Stimulated activated CD4-positive, alpha-beta T cell treated with anti-CD3 and anti-CD28 coated beads, TNF-alpha, amount 100 ng/mL, for 24 hours (primary cell): ENCODE results near the gene SPOP.

ENCODE experiments used
- DNase-seq, 3 experiments: peaks; one replicate each; pipeline ENCODE4 v3.0.0-alpha.2; 2020; ENCODE audit warnings: low read depth in 3 of 3

SPOP gene

DNA sequence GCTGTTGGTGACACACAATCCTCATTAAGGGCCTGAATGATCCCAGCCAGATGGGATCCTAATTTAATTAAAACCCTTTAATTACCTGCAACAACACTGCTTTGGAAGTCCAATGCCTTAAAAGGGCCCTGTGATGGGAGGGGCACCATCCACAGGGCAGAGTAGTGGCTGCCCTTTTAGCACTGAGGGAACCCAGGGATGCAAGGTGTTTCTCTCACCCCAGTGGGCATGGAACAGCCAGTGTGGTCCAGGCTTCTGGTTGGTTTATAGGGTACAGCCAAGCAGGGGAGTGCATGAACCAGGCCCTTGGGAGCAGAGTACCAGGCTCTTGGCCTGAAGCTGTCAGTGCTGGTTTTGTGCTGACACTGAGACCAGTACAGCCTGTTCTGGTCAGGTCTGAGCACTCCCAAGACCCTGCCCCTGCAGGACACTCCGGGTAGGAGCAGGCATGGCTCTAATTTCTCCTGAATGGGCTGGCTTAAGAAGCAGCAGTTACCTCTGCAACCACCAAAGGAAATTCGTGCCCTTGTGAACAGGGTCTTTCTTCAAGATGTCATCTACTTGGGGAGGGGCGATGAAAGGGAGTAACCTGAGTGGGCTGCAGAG, 92.4 kb downstream of the SPOP start:
- no peak for DNase-seq

DNA sequence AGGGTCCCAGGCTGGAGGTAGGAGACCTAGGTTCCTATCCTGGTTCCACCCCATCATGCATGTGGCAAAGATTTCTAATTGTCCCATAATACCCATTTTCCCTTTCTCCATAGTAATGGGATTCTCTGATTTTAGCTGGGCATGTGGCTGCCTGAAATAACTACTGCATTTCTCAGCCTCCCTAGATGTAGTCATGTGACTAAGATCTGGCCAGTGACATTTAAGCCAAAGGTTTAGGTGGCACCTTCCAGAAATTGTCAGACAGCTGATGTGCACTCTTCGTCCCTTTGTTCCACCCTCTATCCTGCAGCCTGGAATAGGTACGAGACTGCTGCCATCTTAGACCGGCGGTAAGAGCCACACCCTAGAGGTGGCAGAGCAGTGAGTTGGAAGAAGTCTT, 94.0 kb downstream of the SPOP start:
- DNase-seq = no peak

DNA sequence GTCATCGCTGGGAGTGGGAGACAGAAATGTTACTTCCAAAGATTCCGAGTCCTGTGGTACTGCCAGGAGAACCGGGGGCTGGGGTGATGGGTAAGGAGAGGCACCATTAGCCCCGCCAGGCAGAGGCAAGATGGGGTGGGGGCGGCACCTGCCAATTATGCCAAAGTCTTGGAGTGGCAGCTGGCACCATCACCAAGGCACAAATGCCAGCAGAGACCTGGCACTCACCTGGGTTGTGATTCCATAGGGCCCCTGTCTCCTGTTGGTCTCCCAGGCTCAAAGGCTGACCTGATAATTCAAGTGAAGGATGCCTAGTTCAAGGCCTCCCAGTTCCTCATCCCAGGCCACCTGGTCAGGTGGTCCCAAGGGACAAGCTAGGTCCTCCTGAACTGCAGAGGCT, 94.7 kb downstream of the SPOP start:
- no peak for DNase-seq

DNA sequence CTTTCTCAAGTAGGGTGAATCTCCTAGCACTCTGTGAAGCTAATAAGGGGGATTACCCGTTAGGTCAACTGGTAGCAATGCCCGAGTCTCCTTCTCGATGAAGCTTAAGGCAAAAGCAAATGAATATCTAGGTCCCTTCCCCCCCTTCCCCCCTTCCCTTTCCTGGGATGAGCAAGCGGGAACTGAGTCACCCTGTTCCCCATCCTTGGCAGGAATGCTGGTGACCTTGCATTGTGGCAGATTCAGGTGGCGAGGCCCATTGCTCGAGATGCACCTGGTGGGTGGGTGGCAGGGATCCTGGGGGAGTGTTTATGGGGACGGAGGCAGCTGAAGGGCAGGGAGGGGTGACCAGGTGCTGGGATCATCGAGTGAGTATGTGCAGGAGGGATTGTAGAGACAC, 95.1 kb downstream of the SPOP start:
- DNase-seq = no peak

DNA sequence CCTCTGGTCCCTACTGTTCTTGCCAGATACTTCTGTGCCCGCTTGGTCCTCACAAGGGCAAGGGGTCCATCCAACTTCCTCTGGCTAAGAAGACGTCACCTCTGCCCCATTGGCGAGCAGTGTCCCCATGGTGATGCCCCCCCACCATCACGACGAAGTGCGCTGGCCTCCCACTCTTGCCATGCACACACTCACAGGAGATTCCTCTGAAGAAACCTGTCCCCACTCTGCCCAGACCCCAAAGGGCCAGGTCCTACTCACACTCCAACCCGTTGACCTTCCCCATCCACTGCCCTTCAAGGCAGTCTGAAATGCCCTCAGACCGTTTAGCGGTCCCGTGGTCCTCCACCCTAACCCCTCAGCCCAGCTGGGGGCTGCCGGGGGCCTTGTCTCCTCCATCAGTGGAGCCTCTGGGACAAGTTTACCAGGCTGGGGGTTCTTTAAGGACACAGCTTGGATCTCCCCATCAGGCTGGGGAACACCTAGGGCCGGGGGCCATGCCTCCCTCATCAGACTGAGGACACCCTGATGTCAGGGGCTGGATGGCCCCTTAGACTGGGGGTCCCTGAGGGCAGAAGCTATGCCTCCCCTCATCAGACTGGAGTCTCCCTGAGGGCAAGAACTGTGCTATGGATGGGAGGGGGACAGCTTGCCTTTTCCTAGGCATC, 95.7 kb downstream of the SPOP start:
- DNase-seq = no peak

DNA sequence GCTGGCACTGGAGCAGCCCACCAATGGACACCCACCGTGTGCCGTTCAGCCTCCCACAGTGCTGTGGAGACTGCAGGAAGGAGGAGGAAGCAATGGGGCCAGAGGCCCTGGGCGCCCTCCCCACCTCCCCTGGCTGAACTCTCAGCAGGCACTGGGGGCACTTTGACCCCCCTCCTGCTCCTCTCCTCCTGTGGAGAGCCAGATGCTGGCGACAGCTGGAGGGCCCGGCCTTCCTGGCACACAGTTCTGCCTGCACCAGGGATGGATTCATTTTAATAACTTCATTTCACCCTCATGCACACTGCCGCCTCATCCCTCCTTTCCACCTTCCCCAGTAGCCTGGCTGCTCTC, 96.3 kb downstream of the SPOP start:
- DNase-seq = no peak

DNA sequence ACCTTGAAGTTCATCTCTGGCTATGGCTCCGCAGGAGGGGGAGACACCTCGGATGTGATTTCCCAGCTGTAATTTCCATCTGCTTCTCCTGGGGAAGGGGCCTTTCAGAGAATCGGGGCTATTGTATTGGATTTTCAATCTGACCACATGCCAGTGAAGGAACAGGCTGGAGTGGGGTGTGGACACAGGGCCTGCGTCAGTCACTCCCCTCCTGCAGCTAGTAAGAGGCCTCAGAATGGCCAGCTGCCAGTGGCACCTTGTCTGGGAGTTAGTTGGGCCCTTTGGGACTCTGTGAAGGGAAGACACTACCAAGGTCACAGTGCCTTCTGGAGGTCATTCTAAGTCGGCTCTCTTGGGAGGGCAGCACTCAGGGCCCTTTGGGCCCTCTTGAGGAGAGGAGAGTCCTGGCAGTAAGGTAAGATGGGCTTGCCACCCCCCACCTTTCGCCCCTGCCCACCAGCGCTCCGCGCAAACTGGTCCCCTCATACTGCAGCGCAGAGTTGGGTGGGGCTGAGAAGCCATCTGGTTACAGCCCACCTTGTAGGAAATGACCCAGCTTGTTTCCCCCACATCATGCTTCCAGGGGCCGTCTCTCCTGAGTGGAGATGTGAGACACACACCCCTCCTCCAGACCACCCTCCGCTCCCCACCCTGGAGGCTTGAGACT, 96.8 kb downstream of the SPOP start:
- no peak for DNase-seq

DNA sequence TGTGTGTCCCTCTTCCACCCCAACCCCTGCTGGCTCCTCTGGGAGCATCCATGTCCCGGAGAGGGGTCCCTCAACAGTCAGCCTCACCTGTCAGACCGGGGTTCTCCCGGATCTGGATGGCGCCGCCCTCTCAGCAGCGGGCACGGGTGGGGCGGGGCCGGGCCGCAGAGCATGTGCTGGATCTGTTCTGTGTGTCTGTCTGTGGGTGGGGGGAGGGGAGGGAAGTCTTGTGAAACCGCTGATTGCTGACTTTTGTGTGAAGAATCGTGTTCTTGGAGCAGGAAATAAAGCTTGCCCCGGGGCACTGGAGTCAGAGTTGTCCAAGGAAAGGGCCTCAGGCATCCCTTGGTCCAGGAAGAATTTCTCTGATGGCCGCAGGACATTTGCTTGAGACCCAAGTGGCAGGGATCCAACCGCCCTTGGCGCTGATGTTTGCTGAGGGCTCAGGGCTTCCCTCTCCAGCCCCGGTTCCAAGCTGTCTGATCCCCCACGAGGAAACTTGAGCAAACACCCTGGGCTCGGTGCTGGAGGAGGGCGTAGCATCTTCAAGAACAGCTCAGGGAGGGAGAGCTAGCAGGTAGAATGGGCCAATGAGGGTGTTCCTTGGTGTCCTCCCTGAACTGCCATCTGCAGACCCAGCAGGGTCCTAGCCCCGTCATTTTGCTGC, 97.7 kb downstream of the SPOP start:
- DNase-seq = no peak

DNA sequence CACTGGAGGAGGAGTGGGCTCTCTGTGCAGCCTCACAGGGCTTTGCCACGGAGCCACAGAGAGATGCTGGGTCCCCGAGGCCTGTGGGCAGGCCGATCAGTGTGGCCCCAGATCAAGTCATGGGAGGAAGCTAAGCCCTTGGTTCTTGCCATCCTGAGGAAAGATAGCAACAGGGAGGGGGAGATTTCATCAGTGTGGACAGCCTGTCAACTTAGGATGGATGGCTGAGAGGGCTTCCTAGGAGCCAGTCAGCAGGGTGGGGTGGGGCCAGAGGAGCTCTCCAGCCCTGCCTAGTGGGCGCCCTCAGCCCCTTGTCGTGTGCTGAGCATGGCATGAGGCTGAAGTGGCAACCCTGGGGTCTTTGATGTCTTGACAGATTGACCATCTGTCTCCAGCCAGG, 98.4 kb downstream of the SPOP start:
- no peak for DNase-seq

DNA sequence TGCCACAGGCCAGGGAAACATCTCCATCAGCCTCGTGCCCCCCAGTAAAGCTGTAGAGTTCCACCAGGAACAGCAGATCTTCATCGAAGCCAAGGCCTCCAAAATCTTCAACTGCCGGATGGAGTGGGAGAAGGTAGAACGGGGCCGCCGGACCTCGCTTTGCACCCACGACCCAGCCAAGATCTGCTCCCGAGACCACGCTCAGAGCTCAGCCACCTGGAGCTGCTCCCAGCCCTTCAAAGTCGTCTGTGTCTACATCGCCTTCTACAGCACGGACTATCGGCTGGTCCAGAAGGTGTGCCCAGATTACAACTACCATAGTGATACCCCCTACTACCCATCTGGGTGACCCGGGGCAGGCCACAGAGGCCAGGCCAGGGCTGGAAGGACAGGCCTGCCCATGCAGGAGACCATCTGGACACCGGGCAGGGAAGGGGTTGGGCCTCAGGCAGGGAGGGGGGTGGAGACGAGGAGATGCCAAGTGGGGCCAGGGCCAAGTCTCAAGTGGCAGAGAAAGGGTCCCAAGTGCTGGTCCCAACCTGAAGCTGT, 98.9 kb downstream of the SPOP start:
- no peak for DNase-seq

DNA sequence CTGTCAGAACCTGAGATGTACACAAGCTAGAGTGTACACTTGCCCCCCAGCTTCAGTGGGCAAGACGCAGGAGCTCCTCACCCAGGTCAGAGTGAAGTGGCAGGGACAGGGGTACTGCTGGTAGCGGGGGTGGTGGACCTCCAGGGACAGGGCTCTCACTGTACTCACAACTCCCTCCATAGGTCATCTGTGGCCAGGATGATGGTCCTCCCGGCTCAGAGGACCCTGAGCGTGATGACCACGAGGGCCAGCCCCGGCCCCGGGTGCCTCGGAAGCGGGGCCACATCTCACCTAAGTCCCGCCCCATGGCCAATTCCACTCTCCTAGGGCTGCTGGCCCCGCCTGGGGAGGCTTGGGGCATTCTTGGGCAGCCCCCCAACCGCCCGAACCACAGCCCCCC, 99.5 kb downstream of the SPOP start:
- no peak for DNase-seq

DNA sequence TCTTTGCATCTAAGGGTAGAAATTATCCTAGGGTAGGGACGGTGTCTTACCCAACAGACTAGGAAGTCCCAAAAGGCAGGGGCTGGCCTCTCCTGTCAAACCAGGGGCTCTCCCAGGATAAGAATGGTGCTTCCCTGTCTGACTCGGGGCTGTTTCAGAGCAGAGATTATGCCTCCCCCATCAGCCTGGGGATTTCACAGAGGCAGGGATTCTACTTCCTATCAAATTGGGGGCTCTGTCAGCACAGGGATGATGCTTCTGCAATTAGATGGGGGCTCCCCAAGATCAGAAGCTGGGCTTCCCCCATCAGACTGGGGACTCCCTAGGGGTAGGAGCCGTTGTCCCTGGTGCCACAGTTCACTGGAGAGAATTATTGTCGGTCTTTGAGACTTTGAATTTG, 99.9 kb downstream of the SPOP start:
- DNase-seq = no peak

DNA sequence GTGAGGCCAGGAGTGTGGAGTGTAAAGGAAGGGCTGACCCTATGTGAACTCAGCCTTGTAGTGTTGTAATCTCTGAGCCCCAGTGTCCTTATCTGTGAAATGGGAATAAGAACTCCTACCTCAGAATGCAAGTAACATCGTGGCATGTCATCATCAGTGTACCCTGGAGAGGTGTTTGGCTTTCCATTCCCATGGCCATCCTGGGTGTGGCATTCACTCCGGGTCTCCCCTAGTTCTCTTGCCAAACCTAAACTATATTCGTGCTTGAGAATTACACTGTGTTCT, 100.3 kb downstream of the SPOP start:
- DNase-seq = no peak

DNA sequence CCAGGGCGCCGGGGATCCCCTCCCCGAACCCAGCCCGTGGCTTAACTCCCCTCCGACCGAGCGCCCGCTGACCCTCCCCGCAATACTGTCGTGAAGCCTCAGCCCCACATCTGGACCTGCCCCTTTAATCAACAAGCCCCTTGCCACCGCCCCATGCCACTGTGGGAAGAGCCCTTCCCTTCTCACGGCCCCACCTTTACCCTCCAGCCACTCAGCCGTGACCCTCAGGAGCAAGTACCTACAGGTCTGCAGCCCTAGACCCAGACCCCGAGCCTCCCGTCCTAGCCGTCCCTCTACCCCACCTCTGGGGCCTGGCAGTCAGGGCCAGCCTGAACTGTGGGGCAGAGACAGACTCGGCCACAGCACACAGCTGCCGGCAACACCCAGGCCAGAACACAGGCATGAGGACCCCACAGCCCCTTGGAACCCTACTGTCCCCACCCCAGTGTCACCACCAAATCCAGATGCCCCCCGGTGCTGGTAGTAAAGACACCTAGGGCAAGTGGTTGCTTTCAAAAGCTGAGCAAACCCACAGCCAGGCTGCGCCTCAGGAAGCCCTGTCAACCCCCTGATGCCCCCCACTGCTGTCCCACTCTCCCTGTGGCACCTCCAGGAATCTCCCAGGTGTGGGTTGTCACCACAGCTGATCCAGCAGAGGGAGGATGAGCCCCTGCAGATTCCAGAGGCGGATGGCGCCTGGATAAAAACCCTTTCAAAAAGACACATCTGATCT, 100.8 kb downstream of the SPOP start:
- DNase-seq = no peak

DNA sequence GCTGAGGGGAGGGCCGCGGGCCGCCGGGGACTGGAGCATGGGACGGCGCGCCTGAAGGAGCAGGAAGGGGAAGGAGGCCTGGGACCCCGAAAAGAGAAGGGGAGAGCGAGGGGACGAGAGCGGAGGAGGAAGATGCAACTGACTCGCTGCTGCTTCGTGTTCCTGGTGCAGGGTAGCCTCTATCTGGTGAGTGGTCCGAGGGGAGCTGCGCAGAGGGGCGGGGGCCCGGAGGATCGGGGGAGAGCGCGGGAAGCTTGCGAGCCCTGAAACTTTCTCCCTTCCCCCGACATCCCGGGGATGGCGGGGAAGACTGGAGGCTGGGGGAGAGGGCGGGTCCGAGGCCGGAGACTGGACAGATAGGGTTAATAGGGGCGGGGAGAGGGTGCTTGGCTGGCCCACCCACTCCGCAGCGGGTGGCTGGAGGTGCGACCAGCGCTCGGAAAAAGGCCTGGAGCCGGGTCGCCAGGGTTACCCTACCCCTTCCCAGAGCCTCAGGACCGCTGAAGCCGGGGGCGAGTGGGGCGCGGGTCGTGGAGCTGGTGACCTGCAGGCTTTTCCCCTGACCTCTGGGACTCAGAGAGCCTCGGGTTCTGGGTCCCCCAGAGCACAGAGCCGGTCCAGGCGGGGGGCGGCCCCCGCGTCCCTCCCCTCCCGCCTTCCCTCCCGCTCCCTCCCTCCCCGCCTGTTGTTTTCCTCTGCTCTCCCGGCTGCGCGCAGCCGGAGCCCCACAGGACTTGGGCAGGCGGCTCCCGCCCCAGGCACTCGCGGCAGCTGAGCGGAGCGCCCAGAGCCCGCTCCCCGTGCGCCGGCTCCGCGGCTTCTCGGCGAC, 101.6 kb downstream of the SPOP start:
- no peak for DNase-seq

DNA sequence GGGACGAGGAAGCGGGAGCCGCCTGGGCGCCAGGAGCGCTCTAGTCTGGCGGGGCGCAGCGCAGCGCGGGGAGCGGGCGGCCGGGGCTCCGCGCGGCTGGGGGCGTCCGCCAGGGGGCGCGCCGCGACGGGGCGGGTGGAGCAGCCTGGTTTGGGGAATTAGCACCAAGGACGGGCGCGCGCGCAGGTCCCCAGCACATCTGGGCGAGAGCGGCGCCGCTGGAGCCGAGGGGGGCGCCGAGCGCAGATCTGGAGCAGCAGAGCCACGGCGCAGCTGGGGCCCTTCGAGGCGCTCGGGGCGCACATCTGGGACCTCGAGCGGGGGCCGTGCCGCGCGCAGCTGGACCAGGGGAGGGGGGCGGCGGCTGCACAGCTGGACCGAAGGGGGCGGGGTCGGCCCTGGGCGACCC, 102.2 kb downstream of the SPOP start, which contains the start of gene NXPH3:
NXPH3 (plus strand) TSS at position 193 of the 409 bp plus-strand sequence. CDS start 349 bp downstream, outside the sequence.
- peak; percentile 39 to 72 (median 51) for DNase-seq

DNA sequence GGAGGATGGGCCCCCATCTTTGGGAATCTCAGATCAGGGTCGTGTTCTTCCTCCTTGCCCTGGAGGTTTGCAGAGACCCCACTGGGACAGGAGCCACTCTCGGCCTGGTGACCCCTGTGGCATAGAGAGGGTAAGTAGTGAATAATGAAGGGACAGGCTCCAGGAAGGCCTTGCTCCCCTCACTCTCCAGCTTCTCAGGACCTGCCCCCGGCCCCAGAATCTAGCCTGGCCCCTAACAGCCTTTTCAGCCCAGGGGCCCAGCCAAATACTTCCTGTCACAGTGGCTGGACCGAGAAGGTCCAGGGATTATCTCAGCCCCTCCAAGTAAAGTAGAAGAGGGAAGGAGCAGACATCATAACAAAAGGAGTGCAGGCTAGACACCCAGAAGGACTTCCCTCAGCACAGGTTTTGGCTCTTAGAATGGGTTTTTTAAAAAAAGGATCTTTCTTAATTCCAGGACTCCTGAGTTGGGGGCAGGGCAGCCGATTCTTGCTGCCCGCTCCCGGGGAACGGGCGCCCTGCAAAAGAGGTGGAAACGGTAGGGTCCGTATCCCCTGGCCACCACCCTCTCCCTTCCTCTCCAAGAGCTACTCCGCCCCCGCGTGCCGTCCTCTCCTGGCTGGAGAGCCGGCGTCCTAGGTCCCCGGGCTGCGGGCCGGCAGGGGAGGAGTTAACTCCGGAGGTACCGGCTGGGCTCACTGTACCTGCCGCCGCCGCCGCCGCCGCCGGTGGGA, 102.8 kb downstream of the SPOP start:
- no peak for DNase-seq

DNA sequence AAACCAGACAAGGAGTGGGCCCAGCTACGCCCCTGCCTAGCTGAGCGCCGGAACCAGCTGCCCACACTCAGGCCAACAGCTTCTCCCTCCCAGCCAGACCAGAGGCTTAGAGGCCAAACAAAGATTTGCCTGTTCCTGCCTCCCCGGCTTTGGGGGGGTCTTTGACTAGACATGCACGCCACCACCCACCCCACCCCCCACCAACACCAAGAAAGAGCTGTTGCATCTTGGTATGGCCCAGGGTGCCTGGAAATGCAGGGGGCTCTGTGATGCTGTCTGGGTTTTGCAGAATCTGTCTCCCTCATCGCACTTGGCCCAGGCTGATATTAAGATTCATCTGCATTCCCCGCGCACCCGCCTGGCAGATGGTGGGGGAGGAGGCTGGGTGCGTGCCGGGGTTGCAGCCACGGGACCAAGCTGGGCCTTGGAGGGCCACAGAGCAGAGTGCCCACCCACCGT, 103.5 kb downstream of the SPOP start:
- no peak for DNase-seq

DNA sequence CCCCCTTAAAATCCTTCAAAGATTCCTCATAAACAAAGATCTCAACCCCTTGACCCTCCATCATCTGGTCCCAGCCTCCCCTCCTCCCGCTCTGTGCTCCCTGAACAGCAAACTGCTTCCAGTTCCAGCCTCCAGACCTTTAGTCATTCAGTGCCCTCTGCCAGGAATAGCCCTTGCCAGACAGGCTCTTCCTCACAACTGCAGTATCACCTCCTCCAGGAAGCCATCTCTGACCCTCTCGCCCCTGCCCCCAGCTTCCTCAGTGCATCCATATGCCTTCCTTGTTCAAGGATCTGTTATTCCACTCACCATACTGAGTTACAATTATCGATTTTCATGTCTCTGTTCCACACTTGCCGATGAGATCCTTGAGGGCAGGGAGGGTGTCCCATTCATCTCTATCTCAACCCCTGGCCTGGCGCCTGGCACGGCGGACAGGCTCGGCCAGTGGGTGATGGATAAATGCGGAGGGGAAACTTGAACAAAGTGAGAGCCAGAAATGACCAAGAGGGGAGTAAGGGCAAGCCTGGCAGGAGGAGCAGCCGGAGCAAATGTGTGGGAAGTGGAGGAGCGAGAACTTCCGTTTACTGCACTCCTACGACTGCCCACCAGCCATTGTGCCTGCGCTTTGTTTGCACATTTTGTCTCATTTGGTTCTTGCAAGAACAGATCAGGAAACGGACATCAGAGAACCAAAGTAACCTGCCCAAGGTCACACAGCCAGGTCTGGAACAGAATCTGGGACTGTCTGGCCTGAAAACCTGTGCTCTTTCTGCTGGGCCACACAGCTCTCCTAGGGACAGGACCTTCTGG, 104.2 kb downstream of the SPOP start:
- DNase-seq = no peak
